DOHH2 (cell line): ENCODE results near the gene FUT1.

Experiments
- H3F3A ChIP-seq: fragments of 200-600 bp; sonication (generic), shearing (Covaris generic); 2 replicates; pipeline ENCODE4 v1.6.0; 2016; ENCODE audit warnings: antibody characterized with exemption, mild to moderate bottlenecking; ENCODE audit not compliant: control insufficient read depth, insufficient read depth
- H3K27ac ChIP-seq: fragments of 200-600 bp; sonication (generic); 2 replicates; pipeline ENCODE4 v1.5.1; 2014; ENCODE audit warnings: low read depth, mild to moderate bottlenecking, low read length, moderate library complexity
- H3K27me3 ChIP-seq: fragments of 200-600 bp; sonication (generic); 2 replicates; pipeline ENCODE4 v1.6.1; 2014; ENCODE audit warnings: mild to moderate bottlenecking, low read length, mixed read lengths; ENCODE audit not compliant: control insufficient read depth
- H3K36me3 ChIP-seq: fragments of 200-600 bp; sonication (generic); 2 replicates; pipeline ENCODE4 v1.6.1; 2014; ENCODE audit warnings: mild to moderate bottlenecking, low read length, moderate library complexity, mixed read lengths; ENCODE audit not compliant: control insufficient read depth
- H3K4me1 ChIP-seq: fragments of 200-600 bp; sonication (generic); 2 replicates; pipeline ENCODE4 v1.6.1; 2014; ENCODE audit warnings: mild to moderate bottlenecking, low read length, mixed read lengths; ENCODE audit not compliant: control insufficient read depth
- H3K4me2 ChIP-seq: fragments of 200-600 bp; sonication (generic); 2 replicates; pipeline ENCODE4 v1.6.0; 2014; ENCODE audit warnings: mild to moderate bottlenecking, low read length, moderate library complexity
- H3K4me3 ChIP-seq: fragments of 200-600 bp; sonication (generic); 2 replicates; pipeline ENCODE4 v1.5.1; 2014; ENCODE audit warnings: mild to moderate bottlenecking, low read length, mixed read lengths
- H3K79me2 ChIP-seq: fragments of 200-600 bp; sonication (generic); 2 replicates; pipeline ENCODE4 v1.6.1; 2014; ENCODE audit warnings: mild to moderate bottlenecking, low read length, mixed read lengths; ENCODE audit not compliant: control insufficient read depth
- H3K9me2 ChIP-seq: fragments of 200-600 bp; sonication (generic); replicated peaks from 2 replicates; pipeline ENCODE4 v1.6.1; 2014; ENCODE audit warnings: mild to moderate bottlenecking, low read length, mixed read lengths; ENCODE audit not compliant: control insufficient read depth
- H3K9me3 ChIP-seq: fragments of 200-600 bp; sonication (generic); 2 replicates; pipeline ENCODE4 v1.6.1; 2014; ENCODE audit warnings: antibody characterized with exemption, low read length, mixed read lengths; ENCODE audit not compliant: control insufficient read depth, insufficient read depth
- H4K20me1 ChIP-seq: fragments of 200-600 bp; sonication (generic); 2 replicates; pipeline ENCODE4 v1.6.0; 2014; ENCODE audit warnings: low read depth, mild to moderate bottlenecking, antibody characterized with exemption, low read length, moderate library complexity; ENCODE audit not compliant: control insufficient read depth, insufficient read depth
- CTCF ChIP-seq: fragments of 200-600 bp; sonication (generic); IDR thresholded peaks from one replicate; pipeline ENCODE4 v1.5.1; 2014; ENCODE audit warnings: antibody characterized with exemption, mild to moderate bottlenecking, low read depth, low read length; ENCODE audit not compliant: poor library complexity, severe bottlenecking
- EZH2phosphoT487 ChIP-seq: fragments of 200-600 bp; sonication (generic); IDR thresholded peaks from 2 replicates; pipeline ENCODE4 v1.6.1; 2017; ENCODE audit warnings: borderline replicate concordance, mild to moderate bottlenecking, antibody characterized with exemption, low read length, moderate library complexity, mixed read lengths

FUT1 gene

GRCh38 chr19:48760504-48761205 lies 8.2 kb upstream of the FUT1 start:
- no peaks in the 10 kb centered on the region for H3K9me3 ChIP-seq
- peak overlapping the region; percentile 21; the same call in 1 of the 2 replicates for H3K4me2 ChIP-seq
- H3F3A ChIP-seq: no peaks in the 10 kb centered on the region
- H3K4me1 ChIP-seq: peaks cover 7% of the 10 kb centered on the region
- no peak overlapping the region for H3K27ac ChIP-seq
- H3K9me2 ChIP-seq: no peaks in the 10 kb centered on the region
- no peaks in the 10 kb centered on the region for H4K20me1 ChIP-seq
- no peak for TF ChIP-seq CTCF
- no peak for TF ChIP-seq EZH2phosphoT487
- H3K27me3 ChIP-seq: peaks cover 7% of the 10 kb centered on the region
- H3K79me2 ChIP-seq: no peaks in the 10 kb centered on the region
- no peak overlapping the region for H3K4me3 ChIP-seq
- no peaks in the 10 kb centered on the region for H3K36me3 ChIP-seq

GRCh38 chr19:48757741-48758144 lies 5.3 kb upstream of the FUT1 start:
- Histone ChIP-seq H3K9me3 (no peaks in the 10 kb centered on the region), H4K20me1 (no peaks in the 10 kb centered on the region), H3K79me2 (no peaks in the 10 kb centered on the region), H3K36me3 (no peaks in the 10 kb centered on the region), H3K27ac (no peak overlapping the region), H3K4me3 (no peak overlapping the region), H3K4me1 (peaks cover 14% of the 10 kb centered on the region), H3K27me3 (peaks cover 15% of the 10 kb centered on the region), H3K9me2 (no peaks in the 10 kb centered on the region), H3F3A (no peaks in the 10 kb centered on the region), H3K4me2 (no peak overlapping the region)
- no peak for TF ChIP-seq EZH2phosphoT487
- no peak for TF ChIP-seq CTCF

GRCh38 chr19:48757089-48757675 lies 4.7 kb upstream of the FUT1 start:
- Histone ChIP-seq H3K4me1 (peaks cover 20% of the 10 kb centered on the region), H3K27ac (no peak overlapping the region), H3K9me2 (no peaks in the 10 kb centered on the region), H3K79me2 (no peaks in the 10 kb centered on the region), H3K36me3 (no peaks in the 10 kb centered on the region), H3K4me3 (no peak overlapping the region), H3K4me2 (no peak overlapping the region), H4K20me1 (no peaks in the 10 kb centered on the region), H3K9me3 (no peaks in the 10 kb centered on the region), H3K27me3 (peaks cover 18% of the 10 kb centered on the region), H3F3A (0 out of 2 replicates have a peak, but pooled peaks cover under 1% of the 10 kb centered on the region)
- TF ChIP-seq EZH2phosphoT487 (no peak), CTCF (no peak)
